GM18873 (cell line): ENCODE measurements around the gene C19orf73.

Experiments
- ATAC-seq: cut with Tn5 transposase; IDR thresholded peaks from one replicate; pipeline ENCODE4 v1.9.1; 2021; ENCODE audit warnings: mild to moderate bottlenecking, moderate library complexity, moderate number of reproducible peaks; ENCODE audit not compliant: unreplicated experiment, low FRiP score

C19orf73 gene

DNA sequence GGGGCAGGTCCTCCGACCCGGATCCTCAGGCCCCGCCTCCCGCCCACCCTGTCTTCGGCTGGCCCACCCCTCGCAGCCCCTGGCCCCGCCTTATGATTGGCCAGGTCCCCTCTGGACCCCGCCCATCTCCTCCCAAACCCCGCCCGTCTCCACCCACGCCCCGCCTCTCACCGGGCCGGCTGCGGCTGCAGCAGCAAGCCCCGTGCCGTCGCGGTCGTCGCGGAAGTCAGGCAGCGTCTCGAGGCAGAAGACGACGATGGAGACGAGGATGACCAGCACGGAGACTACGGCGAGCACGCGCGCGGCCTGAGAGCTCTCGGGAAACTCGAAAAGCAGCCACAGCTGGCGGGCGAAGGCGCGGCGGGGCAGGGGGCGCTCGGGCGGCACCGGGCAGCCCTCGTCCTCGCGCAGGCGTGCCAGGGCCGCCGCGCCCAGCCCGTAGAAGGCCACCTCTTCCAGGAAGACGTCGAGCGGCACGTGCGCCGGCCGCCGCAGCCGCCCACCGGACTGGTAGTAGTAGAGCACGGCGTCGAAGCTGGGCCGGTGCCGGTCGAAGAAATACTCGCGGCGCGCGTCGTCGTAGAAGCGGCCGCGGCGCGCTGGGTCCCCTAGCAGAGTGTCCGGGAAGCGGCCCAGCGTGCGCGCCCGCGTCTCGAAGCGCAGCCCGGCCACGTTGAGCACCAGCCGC lies 46.9 kb downstream of the C19orf73 start:
- no peak for ATAC-seq

- ATAC-seq, result no peak
These were observed 48.5 kb downstream of the C19orf73 start for GRCh38 chr19:49070416-49070815.

DNA sequence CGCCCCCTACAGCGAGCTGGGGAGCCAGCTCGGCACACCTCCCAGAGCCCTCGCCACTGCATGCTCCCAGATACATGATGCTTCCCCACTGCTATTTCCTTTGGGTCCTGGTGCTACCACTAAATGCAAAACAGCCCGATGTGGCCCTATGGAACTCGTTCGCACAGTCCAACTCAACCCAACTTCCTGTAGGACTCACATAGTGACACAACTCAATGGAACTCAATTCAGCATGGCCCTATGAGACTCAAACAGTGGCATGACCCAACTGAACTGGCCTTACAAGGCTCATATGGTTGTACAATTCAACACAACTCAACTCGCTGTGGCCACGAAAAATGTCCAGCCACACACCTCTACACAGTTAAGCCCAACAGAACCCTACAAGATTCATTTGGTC lies 49.9 kb downstream of the C19orf73 start:
- ATAC-seq, result no peak
